ENCODE results near the gene BICDL1.

GRCh38 chr12:120056739-120057138 is 67.7 kb downstream of the BICDL1 start:
- no peak for TF ChIP-seq CTCF (conservative IDR thresholded peaks at IDR 0.05; ENCODE audit: low read depth, low read length)
- TF ChIP-seq EZH2 (IDR thresholded peaks at IDR 0.05; ENCODE audit: low read length, unreplicated experiment): no peak

Data from PC-3 (cell line).